ENCODE measurements around the gene ZEB2. TPM values are rescaled to one million over a fixed set of nuclear protein-coding genes. Genes with fewer than 3 reads are reported as not detected.
A peak's percentile ranks its signal among the peaks of the same experiment; 100 is the strongest.

The ZEB2 gene
- 100 to 1,000 TPM; 112 to 133 (median 121) TPM for polyA plus RNA-seq (ENCODE audit: insufficient read length in 3 of 3)
- long read RNA-seq, donor 1, partial matches to known transcripts = 29 of 33 reads
- long read RNA-seq, donor 1, other reads (novel, unspliced or antisense) = 0 of 33 reads
- long read RNA-seq, donor 2, full-length matches to known transcripts = 13 of 28 reads
- long read RNA-seq, donor 2, partial matches to known transcripts = 15 of 28 reads
- long read RNA-seq, donor 2, other reads (novel, unspliced or antisense) = 0 of 28 reads
- long read RNA-seq, donor 3, full-length matches to known transcripts = 17 of 44 reads
- long read RNA-seq, donor 3, partial matches to known transcripts = 27 of 44 reads
- long read RNA-seq, donor 3, other reads (novel, unspliced or antisense) = 0 of 44 reads
- long read RNA-seq, donor 4, full-length matches to known transcripts = 4 of 56 reads
- long read RNA-seq, donor 4, partial matches to known transcripts = 52 of 56 reads
- long read RNA-seq, donor 4, other reads (novel, unspliced or antisense) = 0 of 56 reads
- long read RNA-seq, donor 5 = 0 reads
- long read RNA-seq, donor 6, partial matches to known transcripts = 16 of 24 reads
- long read RNA-seq, donor 6, other reads (novel, unspliced or antisense) = 0 of 24 reads
- long read RNA-seq, donor 7, full-length matches to known transcripts = 6 of 22 reads
- long read RNA-seq, donor 7, partial matches to known transcripts = 16 of 22 reads
- long read RNA-seq, donor 7, other reads (novel, unspliced or antisense) = 0 of 22 reads
- long read RNA-seq, donor 8, full-length matches to known transcripts = 14 of 44 reads
- long read RNA-seq, donor 8, partial matches to known transcripts = 25 of 44 reads
- long read RNA-seq, donor 8, other reads (novel, unspliced or antisense) = 5 of 44 reads
- long read RNA-seq, donor 9, full-length matches to known transcripts = 7 of 35 reads
- long read RNA-seq, donor 9, partial matches to known transcripts = 28 of 35 reads
- long read RNA-seq, donor 9, other reads (novel, unspliced or antisense) = 0 of 35 reads
- long read RNA-seq, donor 10, partial matches to known transcripts = 11 of 16 reads
- long read RNA-seq, donor 10, other reads (novel, unspliced or antisense) = 0 of 16 reads
- long read RNA-seq, donor 11, full-length matches to known transcripts = 9 of 39 reads
- long read RNA-seq, donor 11, partial matches to known transcripts = 30 of 39 reads
- long read RNA-seq, donor 11, other reads (novel, unspliced or antisense) = 0 of 39 reads
- long read RNA-seq, donor 12, transcript ZEB2-226 (1 exons, 3,061 nt) = major isoform, 6 of 36 reads
- long read RNA-seq, donor 12, partial matches to known transcripts = 29 of 36 reads
- long read RNA-seq, donor 12, other reads (novel, unspliced or antisense) = 0 of 36 reads
- long read RNA-seq, donor 13, full-length matches to known transcripts = 12 of 33 reads
- long read RNA-seq, donor 13, partial matches to known transcripts = 21 of 33 reads
- long read RNA-seq, donor 13, other reads (novel, unspliced or antisense) = 0 of 33 reads
- long read RNA-seq, donor 14, full-length matches to known transcripts = 6 of 6 reads
- long read RNA-seq, donor 14, partial matches to known transcripts = 0 of 6 reads
- long read RNA-seq, donor 14, other reads (novel, unspliced or antisense) = 0 of 6 reads
- long read RNA-seq, donor 15, full-length matches to known transcripts = 3 of 33 reads
- long read RNA-seq, donor 15, partial matches to known transcripts = 30 of 33 reads
- long read RNA-seq, donor 15, other reads (novel, unspliced or antisense) = 0 of 33 reads
- long read RNA-seq, donor 16, full-length matches to known transcripts = 20 of 119 reads
- long read RNA-seq, donor 16, partial matches to known transcripts = 99 of 119 reads
- long read RNA-seq, donor 16, other reads (novel, unspliced or antisense) = 0 of 119 reads

DNA sequence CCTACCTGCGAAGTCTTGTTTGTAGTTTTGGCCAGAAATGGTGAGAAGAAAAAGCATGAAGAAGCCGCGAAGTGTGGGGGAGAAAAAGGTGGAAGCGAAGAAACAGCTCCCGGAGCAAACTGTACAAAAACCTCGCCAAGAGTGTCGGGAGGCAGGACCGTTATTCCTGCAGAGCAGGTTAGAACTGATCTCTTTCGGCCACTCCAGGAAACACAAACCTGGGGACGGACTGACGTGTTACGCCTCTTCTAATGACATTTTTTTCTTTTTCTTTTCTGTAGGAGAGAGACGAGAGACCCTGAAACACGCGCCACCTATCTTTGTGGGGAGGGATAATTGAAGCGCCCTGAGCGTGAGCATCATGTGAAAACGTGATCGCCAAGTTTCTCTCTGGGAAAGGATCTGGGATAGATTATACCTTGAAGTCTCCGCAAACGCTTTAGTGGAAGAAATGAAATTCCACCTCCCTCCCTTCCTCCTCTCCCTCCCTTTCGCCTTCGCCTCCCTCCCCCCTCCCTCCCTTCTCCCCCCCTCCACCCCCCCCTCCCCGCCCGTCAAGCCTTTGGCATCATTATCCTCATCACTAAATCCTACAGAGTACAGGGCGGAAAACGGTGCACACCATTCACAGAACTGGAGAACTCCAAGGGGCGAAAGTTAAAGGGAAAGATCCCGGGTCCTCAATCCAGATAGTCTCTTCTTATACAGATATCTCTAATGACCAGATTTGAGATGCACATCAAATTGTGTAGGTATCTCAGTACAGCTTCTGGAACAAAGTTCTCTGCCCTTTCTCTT, at the start of gene ZEB2:
Gene ZEB2 (minus strand): TSS at position 186 of the 798 bp plus-strand sequence. CDS start 2,769 bp downstream, outside the sequence.
- DNase-seq (ENCODE audit: extremely low read depth in 1 of 11, low read depth in 9 of 11, low spot score in 4 of 11) = peak in 5 of 11 donors; percentile 69 to 85 (median 77)

GRCh38 chr2:144567745-144568144, 47.8 kb upstream of the ZEB2 start:
- DNase-seq (ENCODE audit: extremely low read depth in 1 of 11, low read depth in 9 of 11, low spot score in 4 of 11) = no peak

GRCh38 chr2:144566448-144566847, 46.5 kb upstream of the ZEB2 start:
- DNase-seq (ENCODE audit: extremely low read depth in 1 of 11, low read depth in 9 of 11, low spot score in 4 of 11) = no peak

GRCh38 chr2:144560251-144560650, 40.3 kb upstream of the ZEB2 start:
- DNase-seq (ENCODE audit: extremely low read depth in 1 of 11, low read depth in 9 of 11, low spot score in 4 of 11) = no peak

DNA sequence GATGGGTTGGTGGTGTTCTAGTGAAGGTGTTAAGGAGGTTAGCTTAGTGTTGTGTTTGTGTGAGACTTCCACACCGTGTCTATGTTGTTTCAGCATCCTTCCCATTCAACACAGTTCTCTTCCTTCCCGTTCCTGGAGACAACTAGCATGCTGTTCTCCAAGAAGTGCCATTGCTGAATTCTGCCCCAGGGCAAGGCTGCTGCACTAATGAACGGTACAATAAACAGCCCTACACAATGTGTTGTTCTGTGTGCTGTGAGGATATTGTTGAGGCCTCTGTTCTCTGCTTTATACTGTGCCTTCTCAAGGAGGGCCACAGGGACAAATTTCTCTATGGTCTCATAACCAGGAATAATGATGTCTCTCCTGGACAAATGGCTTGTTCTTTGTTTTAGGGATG, 39.8 kb upstream of the ZEB2 start:
- no peak for DNase-seq (ENCODE audit: extremely low read depth in 1 of 11, low read depth in 9 of 11, low spot score in 4 of 11)

- no peak for DNase-seq (ENCODE audit: extremely low read depth in 1 of 11, low read depth in 9 of 11, low spot score in 4 of 11)
Measured at GRCh38 chr2:144559242-144559641, 39.3 kb upstream of the ZEB2 start.

- no peak for DNase-seq (ENCODE audit: extremely low read depth in 1 of 11, low read depth in 9 of 11, low spot score in 4 of 11)
Measured at GRCh38 chr2:144554492-144555210, 34.7 kb upstream of the ZEB2 start.

GRCh38 chr2:144553379-144553778, 33.5 kb upstream of the ZEB2 start:
- DNase-seq (ENCODE audit: extremely low read depth in 1 of 11, low read depth in 9 of 11, low spot score in 4 of 11) = no peak

DNA sequence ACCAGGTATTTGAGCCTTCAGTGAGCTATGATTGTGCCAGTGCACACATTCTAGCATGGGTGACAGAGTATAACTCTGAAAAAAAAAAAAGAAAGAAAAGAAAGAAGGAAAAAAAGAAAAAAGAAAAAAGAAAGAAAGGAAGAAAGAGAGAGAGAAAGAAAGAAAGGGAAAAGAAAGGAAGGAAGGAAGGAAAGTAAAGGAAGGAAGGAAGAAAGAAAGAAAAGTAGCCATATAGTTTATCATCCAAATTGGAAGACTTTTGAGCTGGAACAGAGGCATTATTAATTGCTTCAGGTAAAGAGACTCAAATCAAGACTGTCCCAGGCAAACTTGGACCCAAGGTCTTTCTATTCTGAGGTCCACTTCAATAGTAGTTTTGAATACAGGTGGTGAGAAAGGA, 32.9 kb upstream of the ZEB2 start:
- no peak for DNase-seq (ENCODE audit: extremely low read depth in 1 of 11, low read depth in 9 of 11, low spot score in 4 of 11)

GRCh38 chr2:144550911-144551310, 31.0 kb upstream of the ZEB2 start:
- DNase-seq (ENCODE audit: extremely low read depth in 1 of 11, low read depth in 9 of 11, low spot score in 4 of 11) = no peak

DNA sequence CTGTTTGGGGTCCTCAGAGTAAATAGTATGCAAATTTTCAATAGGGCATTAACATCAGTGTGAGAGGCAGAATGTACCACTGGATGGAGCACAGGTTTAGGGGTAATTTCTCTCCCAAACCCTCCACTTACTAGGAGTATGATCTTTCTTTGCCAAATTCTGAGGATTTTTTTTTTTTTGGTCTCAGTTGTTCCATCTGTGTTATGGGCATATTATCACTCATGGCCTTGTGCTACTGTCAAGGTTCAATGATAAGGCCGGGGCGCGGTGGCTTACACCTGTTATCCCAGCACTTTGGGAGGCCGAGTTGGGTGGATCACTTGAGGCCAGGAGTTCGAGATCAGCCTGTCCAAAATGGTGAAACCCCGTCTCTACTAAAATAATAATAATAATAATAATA, 30.2 kb upstream of the ZEB2 start:
- DNase-seq (ENCODE audit: extremely low read depth in 1 of 11, low read depth in 9 of 11, low spot score in 4 of 11) = no peak

- DNase-seq (ENCODE audit: extremely low read depth in 1 of 11, low read depth in 9 of 11, low spot score in 4 of 11) = no peak
Measured at GRCh38 chr2:144548532-144549191, 28.7 kb upstream of the ZEB2 start.

- no peak for DNase-seq (ENCODE audit: extremely low read depth in 1 of 11, low read depth in 9 of 11, low spot score in 4 of 11)
Measured at GRCh38 chr2:144548088-144548487, 28.2 kb upstream of the ZEB2 start.

- DNase-seq (ENCODE audit: extremely low read depth in 1 of 11, low read depth in 9 of 11, low spot score in 4 of 11) = no peak
Measured at GRCh38 chr2:144547494-144547893, 27.6 kb upstream of the ZEB2 start.

- DNase-seq (ENCODE audit: extremely low read depth in 1 of 11, low read depth in 9 of 11, low spot score in 4 of 11) = no peak
Measured at GRCh38 chr2:144546933-144547332, 27.0 kb upstream of the ZEB2 start.

- no peak for DNase-seq (ENCODE audit: extremely low read depth in 1 of 11, low read depth in 9 of 11, low spot score in 4 of 11)
Measured at GRCh38 chr2:144545787-144546186, 25.9 kb upstream of the ZEB2 start.
